Psoas muscle (tissue), 8 donors: ENCODE data around the gene CACNA2D1. TPM values are rescaled to one million over a fixed set of nuclear protein-coding genes. Genes with fewer than 3 reads are reported as not detected.

Experiments used
- ATAC-seq, 4 donors: fragments of 200-7000 bp; cut with Tn5 transposase; one replicate each; pipeline ENCODE4 v1.9.1; 2020; ENCODE audit warnings: moderate library complexity in 3 of 4, mild to moderate bottlenecking in 2 of 4
- DNase-seq, 2 donors: peaks; one replicate each; pipeline ENCODE4 v3.0.0-alpha.2; 2020
- H3K27ac ChIP-seq: fragments of 200-600 bp; one replicate; pipeline ENCODE4 v1.8.0; 2022
- H3K27me3 ChIP-seq, 3 donors: fragments of 200-600 bp in 1 of 3; one replicate each; pipeline versions ENCODE4 v1.6.1 to v1.8.0; 2013 to 2022; ENCODE audit warnings: low read length in 2 of 3, mild to moderate bottlenecking in 2 of 3, moderate library complexity in 1 of 3; ENCODE audit not compliant: insufficient read depth in 3 of 3
- H3K36me3 ChIP-seq, 2 donors: fragments of 200-600 bp in 1 of 2; one replicate each; pipeline versions ENCODE4 v1.6.1 to v1.8.0; 2013 to 2022; ENCODE audit warnings: low read depth in 1 of 2, mild to moderate bottlenecking in 1 of 2, moderate library complexity in 1 of 2; ENCODE audit not compliant: insufficient read depth in 1 of 2
- H3K4me1 ChIP-seq: fragments of 200-600 bp; one replicate; pipeline ENCODE4 v1.8.0; 2022
- H3K4me3 ChIP-seq: fragments of 200-600 bp; one replicate; pipeline ENCODE4 v1.8.0; 2022; ENCODE audit warnings: mild to moderate bottlenecking
- H3K9me3 ChIP-seq: fragments of 200-600 bp; one replicate; pipeline ENCODE4 v1.8.0; 2022
- CTCF ChIP-seq: fragments of 200-600 bp; IDR thresholded peaks from one replicate; pipeline ENCODE4 v1.8.0; 2022; ENCODE audit warnings: antibody characterized with exemption
- WGBS, 3 donors: extraction: QIAGEN DNeasy Blood & Tissue Kit; methylation state at CpG; one replicate each; pipeline versions ENCODE4 v1.1.6 to v1.1.7; 2013; 5-methylcytosine and 5-hydroxymethylcytosine counted together
- intact Hi-C, 2 donors: fragments of 100-400 bp; cut with DNase I; formaldehyde crosslinking; loops; one replicate each; pipeline versions ENCODE4 v1.11.0 to v1.14.2; 2022
- polyA plus RNA-seq, 3 donors: library from polyadenylated mRNA; stranded (reverse); fragments of 200-250 nt; gene quantifications; one replicate each; pipeline ENCODE4 v1.2.3, GENCODE V29; 2013
- total RNA-seq, 4 donors: library from RNA; stranded (reverse); fragmentation: NEBNext Ultra II Directional in 2 of 4; extraction: Animal tissue kit (Norgen Biotek cat#: 25700) in 2 of 4; gene quantifications; one replicate each; pipeline versions ENCODE4 v1.2.1 to v1.2.4, GENCODE V29; 2021 to 2023
- donor health status: healthy with polysubstance abuse.
- donor health status: DM: no; HTN: no; CAD: no; lungs with moderate emphysema.
- donor health status: Bipolar disorder and iron deficiency.
- donor health status: healthy.
- donor health status: DM: yes; HTN: yes; CAD: no.
- donor health status: DM: no; HTN: no; CAD: no.
- donor health status: DM: no; HTN: no; CAD: no.
- donor health status: DM: yes; HTN: yes; CAD: no.

Gene CACNA2D1
- total and polyA plus RNA-seq, 7 donors: 10.2 to 167 (median 97.5) TPM

- H3K4me1 ChIP-seq: no peaks in the 10 kb centered on the region
- TF ChIP-seq CTCF: no peak
- intact Hi-C loops: no loop called here
- H3K4me3 ChIP-seq: no peak overlapping the region
- ATAC-seq (no peak), DNase-seq (no peak)
- H3K27ac ChIP-seq: no peak overlapping the region
- H3K27me3 ChIP-seq: no peaks in the 10 kb centered on the region
- H3K9me3 ChIP-seq: no peaks in the 10 kb centered on the region
- 59 to 69% (median 62%) methylated on average over 2 of the region's 2 CpGs for WGBS, 3 donors
- no peaks in the 10 kb centered on the region for H3K36me3 ChIP-seq
Observed at GRCh38 chr7:81924494-81924893, 519.1 kb downstream of the CACNA2D1 start.

- no peaks in the 10 kb centered on the region for H3K27me3 ChIP-seq
- no peak for ATAC-seq
- TF ChIP-seq CTCF: no peak
- 68 to 73% (median 71%) methylated on average over 3 of the region's 3 CpGs for WGBS, 3 donors
- H3K4me3 ChIP-seq: no peak overlapping the region
- H3K36me3 ChIP-seq: no peaks in the 10 kb centered on the region
- intact Hi-C loops: no loop called here
- no peaks in the 10 kb centered on the region for H3K4me1 ChIP-seq
- no peak for DNase-seq
- peaks cover 8% of the 10 kb centered on the region for H3K9me3 ChIP-seq
- H3K27ac ChIP-seq: no peak overlapping the region
Observed at GRCh38 chr7:81919494-81919893, 524.1 kb downstream of the CACNA2D1 start.

- 71 to 79% (median 74%) methylated on average over 2 of the region's 2 CpGs for WGBS, 3 donors
- no peak overlapping the region for H3K4me3 ChIP-seq
- no peaks in the 10 kb centered on the region for H3K9me3 ChIP-seq
- no peaks in the 10 kb centered on the region for H3K4me1 ChIP-seq
- no peak for DNase-seq
- no peak overlapping the region for H3K27ac ChIP-seq
- ATAC-seq: no peak
- H3K36me3 ChIP-seq: no peaks in the 10 kb centered on the region
- intact Hi-C loops: no loop called here
- no peak for TF ChIP-seq CTCF
- H3K27me3 ChIP-seq: no peaks in the 10 kb centered on the region
Observed at GRCh38 chr7:81908220-81908619, 535.4 kb downstream of the CACNA2D1 start.

- Histone ChIP-seq H3K27ac (no peak overlapping the region), H3K9me3 (no peaks in the 10 kb centered on the region), H3K27me3 (no peaks in the 10 kb centered on the region), H3K36me3 (no peaks in the 10 kb centered on the region), H3K4me1 (no peaks in the 10 kb centered on the region), H3K4me3 (no peak overlapping the region)
- TF ChIP-seq CTCF: no peak
- WGBS, 3 donors: 92 to 95% (median 94%) methylated on average over 2 of the region's 2 CpGs
- ATAC-seq (no peak), DNase-seq (no peak)
- intact Hi-C loops: no loop called here
Observed at GRCh38 chr7:81903115-81903514, 540.5 kb downstream of the CACNA2D1 start.

DNA sequence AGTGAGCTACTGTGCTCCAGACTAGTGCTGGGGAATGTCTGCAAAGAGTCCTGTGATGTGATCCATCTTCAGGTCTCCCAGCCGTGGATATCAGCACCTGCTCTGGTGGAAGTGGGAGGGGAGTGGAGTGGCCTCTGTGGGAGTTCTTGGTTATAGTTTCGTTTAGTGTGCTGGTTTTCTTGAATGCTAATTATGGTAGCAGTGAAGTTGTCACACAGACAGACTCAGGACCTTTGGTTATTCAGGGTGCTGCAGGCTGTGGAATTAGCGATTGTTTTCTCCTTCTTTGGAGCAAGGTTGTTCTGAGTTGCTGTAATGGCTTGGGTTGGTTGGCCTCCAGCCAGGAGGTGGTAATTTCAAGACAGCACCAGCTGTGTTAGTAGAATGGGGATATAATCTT is 541.0 kb downstream of the CACNA2D1 start:
- Histone ChIP-seq H3K36me3 (no peaks in the 10 kb centered on the region), H3K27me3 (no peaks in the 10 kb centered on the region), H3K9me3 (no peaks in the 10 kb centered on the region), H3K4me3 (no peak overlapping the region), H3K4me1 (no peaks in the 10 kb centered on the region), H3K27ac (no peak overlapping the region)
- WGBS, 3 donors: 47 to 84% (median 50%) methylated on average over 3 of the region's 3 CpGs
- ATAC-seq (no peak), DNase-seq (no peak)
- intact Hi-C loops: no loop called here
- TF ChIP-seq CTCF: no peak
